Transverse colon (tissue), 4 donors: Measurements from ENCODE around the gene TUSC2.
A peak's percentile ranks its signal among the peaks of the same experiment; 100 is the strongest.

Source experiments
- CTCF ChIP-seq, 5 experiments: fragments of 200-600 bp in 3 of 5; fragments of 450-650 bp in 2 of 5; sonication (generic) in 3 of 5; IDR thresholded peaks; 1 replicate in 2 of 5; 2 replicates in 3 of 5; pipeline ENCODE4 v1.5.1; 2016 to 2017; ENCODE audit warnings: antibody characterized with exemption in 5 of 5, inconsistent platforms in 3 of 5, mild to moderate bottlenecking in 2 of 5, moderate library complexity in 1 of 5
- EP300 ChIP-seq: sonication (generic); formaldehyde crosslinking; IDR thresholded peaks from one replicate; pipeline ENCODE4 v1.6.1; 2017; ENCODE audit warnings: antibody characterized with exemption, low read depth
- POLR2A ChIP-seq: fragments of 450-650 bp; IDR thresholded peaks from one replicate; pipeline ENCODE4 v1.6.1; 2016; ENCODE audit warnings: antibody characterized with exemption, mild to moderate bottlenecking, moderate library complexity
- POLR2AphosphoS5 ChIP-seq, 3 donors: sonication (generic); formaldehyde crosslinking; IDR thresholded peaks; one replicate each; pipeline ENCODE4 v1.6.1; 2016; ENCODE audit warnings: antibody characterized with exemption in 3 of 3

GRCh38 chr3:50303013-50303815 lies 24.8 kb downstream of the TUSC2 start, which contains the start of gene HYAL1:
- TF ChIP-seq CTCF (IDR thresholded peaks at IDR 0.05) (peak in 1 of 5 experiments; percentile 12), POLR2A (no peak), POLR2AphosphoS5 (IDR thresholded peaks at IDR 0.05) (no peak), EP300 (no peak)
